Cerebellar nuclear complex (tissue), 1 donor: ENCODE measurements around the gene GFRA1.

Source experiments
- DNase-seq, 2 experiments: peaks; one replicate each; lab custom pipeline; 2025; lab: John Stamatoyannopoulos, UW

Gene GFRA1

DNA sequence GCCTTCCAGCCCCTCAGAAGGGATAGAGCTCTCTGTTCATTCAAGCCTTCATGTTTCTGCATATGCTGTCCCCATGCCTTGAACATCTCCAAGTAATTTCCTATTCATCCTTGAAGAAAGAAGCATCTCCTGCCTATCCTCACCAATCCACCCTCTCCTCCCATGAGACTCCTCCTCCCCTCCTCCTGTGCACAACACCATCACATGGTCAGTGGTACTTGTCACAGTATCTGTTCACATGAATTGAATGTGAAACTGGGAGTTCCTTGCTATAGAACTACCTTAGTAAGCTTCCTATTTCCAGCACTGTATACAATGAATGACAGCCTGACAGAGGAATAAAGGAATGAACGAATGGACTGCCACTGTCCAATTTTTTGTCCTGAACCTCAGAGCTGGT, 115.5 kb downstream of the GFRA1 start:
- DNase-seq = no peak

DNA sequence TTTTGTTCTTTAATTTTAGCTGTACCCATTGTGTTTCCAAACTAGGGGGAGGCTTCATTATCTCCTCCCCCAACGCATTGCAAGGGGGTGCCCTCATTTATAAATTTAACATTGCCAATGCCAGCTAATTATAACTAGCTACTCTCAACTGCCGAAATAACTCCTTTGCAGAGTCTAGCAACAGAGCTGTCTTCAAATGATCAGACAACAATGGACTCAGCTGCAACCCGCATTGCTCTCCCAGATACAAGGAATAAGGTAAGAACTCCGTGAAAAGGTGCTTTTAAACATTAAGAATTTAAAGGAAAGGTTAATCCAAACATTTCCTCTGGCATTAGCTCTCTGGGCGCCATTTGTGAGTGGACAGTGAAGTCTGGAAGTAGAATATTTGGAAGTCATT, 116.2 kb downstream of the GFRA1 start:
- DNase-seq = no peak

DNA sequence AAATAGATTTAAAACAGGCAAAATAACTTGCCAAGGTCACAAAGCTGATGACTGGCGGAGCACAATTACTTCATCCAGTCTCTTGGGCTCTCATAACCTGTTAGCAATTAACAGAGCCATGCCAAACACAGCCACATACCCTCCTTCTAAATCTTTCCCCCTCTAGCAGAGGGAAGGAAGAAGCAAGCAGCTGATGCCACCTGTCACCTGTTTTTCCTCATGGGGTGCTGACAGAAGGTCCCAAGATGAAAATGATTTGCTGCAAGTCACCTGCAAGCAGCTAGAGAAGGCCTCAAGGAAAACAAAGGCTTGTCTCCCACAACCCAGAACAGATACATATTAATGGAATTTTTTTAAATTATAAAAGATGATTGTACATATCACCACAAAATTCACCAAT, 117.8 kb downstream of the GFRA1 start:
- no peak for DNase-seq

DNA sequence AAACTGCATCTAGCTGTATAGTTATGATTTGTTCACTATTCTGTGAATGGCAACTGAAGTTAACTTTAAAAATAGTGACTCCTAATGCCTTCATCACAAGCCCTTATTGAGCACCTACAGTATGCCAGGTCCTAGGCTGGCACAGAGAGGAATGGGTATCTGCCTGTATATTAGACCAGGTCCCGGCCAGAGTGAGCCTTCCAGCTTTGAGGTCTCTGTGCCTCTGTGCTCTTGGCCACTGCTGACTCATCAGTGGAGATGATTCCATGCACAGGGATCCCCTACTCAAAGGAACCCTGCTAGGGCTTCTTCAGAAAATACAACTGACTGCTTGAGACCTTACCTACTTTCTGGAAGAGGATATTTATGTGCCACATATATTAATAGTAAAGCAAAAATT, 118.4 kb downstream of the GFRA1 start:
- no peak for DNase-seq

DNA sequence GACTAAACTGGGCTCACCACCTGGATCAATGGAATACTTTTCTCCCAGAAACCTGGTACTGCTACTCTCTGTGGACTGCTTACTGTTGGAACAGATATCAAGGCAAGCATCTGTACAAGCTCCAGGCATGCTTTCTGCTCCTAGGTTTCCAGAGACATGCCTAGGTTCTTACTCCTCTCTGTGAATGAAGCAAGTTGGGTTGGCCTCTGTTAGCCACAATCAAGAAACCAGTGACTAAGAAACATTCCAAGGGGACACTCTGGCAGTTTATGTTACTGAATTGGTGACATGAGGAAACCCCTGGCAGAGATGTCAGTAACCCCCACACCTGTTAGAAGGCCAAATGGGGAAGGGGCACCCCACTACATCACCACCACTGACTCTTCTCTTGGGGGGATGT, 121.9 kb downstream of the GFRA1 start:
- no peak for DNase-seq

- no peak for DNase-seq
Observed at GRCh38 chr10:116150606-116151005, 122.4 kb downstream of the GFRA1 start.

DNA sequence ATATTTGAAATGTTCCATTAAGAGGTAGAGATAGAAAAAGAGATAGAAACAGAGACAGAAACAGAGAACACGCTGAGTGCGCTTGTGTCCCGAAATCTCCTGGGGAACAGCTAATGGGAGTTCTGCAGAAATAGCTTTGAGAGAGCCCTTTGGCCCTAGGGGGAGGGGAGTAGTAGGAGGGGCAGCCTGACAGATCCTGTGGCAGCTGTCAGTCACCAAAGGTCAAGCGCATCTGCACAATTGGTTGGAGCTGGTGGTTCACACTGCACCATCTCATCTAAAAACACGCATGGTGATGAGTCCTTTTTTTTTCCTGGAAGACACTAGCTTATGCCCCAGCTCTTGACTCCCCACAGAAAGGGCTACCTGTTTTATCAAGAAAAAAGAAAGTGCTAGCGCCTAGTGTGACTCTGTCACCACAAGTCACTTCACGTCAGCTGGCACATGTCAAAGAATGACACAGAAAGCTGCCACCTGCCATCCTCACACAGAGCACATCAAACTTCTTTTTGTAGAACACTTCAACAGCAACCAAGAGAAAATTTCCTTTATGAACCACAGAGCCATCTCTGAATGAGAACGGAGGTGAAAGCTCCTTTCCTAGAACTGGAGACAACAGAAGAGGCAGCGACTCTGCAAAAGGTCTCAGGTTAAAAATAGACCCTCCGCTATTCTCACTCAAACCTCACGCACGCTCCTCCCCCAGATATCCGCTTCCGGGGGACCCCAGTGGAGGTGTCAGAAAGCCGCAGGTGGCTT, 125.7 kb downstream of the GFRA1 start:
- DNase-seq = no peak

DNA sequence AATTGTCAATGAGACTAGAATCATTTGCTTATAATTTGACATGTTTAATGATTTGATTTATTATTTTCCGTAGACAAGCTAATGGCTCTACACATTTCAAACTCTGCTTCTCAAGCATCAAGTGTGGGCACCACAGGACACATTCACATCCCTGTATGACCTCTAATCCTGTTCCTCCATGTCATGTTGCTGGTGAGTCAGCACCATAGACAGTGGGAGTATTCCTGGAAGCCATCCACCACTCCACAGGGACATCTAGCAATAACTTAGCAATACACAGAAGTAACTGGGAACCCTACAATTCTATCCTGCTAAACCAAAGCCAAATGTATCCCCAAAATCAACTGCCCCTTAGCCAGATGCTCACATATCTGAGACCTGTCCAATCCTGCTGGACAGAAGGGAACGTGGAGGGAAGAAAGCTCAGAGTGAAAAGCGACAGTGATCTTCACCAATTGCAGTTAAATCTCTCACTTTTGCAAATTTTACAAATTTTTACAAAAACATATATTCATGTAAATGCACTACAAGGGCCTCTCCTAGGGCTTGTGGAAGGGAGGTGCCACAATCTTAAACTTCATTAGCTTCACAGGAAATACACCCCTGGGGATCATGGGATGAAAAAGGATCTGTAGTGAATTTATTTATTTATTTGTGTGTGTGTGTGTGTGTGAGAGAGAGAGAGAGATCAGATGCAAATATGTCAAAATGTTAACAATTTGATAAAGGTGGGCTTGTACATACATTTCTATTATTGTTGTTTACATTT, 126.5 kb downstream of the GFRA1 start:
- DNase-seq = no peak

DNA sequence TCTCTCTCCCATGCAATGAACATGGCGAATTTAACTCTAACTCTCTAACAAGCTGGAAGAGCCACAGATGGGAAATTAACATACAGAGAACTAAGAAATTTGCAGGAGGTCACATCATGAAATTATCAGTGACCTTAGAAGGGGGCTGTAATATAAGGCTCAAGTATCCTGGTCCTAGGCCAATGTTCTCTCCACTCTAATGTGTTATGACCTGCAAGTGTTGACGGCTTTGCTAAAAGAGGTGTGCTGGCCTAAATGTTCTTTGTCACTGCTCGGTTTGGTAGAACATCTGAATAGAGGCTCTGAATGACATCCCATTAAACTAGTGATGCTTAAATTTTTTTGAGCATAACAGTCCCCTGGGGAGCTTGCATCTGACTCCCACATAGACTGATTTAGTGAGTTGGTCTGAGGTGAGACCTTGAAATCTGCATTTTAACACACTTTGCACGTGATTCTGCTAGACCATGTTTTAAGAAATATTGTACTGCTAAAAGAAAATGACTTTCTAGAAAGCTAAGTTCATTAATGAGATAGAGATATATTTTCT, 129.3 kb downstream of the GFRA1 start:
- DNase-seq = no peak

GRCh38 chr10:116141855-116142254, 131.2 kb downstream of the GFRA1 start:
- no peak for DNase-seq

DNA sequence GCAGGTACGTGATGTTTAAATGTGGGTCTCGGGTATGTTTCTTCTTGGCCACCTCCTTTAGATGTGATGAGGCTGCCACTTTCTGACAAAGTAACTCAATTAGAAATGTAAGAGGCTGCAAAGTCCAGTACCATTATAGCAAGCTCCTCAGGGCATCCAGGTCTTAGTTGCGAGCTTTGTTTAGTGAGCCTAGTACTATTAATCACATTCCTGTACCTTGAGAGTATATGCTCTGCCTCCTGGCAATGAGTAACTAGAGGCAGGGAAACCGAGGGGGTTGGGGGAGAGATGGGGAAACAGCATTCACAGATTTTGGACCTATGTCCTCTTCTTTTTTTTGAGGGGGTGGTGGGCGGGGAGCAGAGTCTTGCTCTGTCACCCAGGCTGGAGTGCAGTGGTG, 131.8 kb downstream of the GFRA1 start:
- DNase-seq = no peak

- no peak for DNase-seq
Observed at GRCh38 chr10:116139886-116140285, 133.1 kb downstream of the GFRA1 start.

DNA sequence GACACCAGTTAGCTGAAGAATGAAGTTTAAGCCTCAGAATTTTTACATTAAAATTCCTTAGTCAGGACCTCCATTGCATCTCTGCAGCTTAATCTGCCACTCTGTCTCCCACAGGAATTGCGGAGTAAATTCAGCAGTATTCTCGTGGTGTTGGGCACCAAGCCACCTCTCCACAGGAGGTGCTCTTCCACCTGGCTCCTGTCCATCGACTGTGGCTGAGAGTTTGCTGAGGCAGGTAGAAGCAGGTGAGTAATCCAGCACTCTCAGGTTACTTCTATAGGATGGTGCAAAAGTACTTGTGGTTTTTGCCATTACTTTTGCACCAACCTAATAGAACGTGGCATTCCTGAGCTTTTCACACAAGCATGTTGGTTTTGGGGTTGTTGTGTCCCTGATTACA, 134.1 kb downstream of the GFRA1 start:
- DNase-seq = no peak

GRCh38 chr10:116136261-116136660, 136.7 kb downstream of the GFRA1 start:
- no peak for DNase-seq

DNA sequence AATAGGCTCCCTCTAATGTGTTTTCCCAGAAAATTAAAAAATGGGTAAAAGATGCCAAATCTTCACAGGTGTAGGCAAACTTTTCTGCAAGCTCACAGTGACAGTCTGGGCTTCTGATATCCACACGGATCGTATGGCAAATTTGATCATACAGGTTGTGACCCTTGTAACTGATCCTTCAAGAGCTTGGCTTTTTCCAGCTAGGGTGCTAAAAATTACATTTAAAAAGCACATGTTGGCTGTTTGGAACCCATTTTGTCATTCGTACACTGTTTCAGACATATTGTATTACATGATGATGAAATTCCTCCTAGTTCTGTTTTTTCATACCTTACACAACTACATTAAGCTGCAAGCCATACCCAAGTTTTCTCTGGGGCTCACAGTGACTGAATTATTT, 138.7 kb downstream of the GFRA1 start:
- no peak for DNase-seq

GRCh38 chr10:116133634-116134033, 139.4 kb downstream of the GFRA1 start:
- DNase-seq = no peak

DNA sequence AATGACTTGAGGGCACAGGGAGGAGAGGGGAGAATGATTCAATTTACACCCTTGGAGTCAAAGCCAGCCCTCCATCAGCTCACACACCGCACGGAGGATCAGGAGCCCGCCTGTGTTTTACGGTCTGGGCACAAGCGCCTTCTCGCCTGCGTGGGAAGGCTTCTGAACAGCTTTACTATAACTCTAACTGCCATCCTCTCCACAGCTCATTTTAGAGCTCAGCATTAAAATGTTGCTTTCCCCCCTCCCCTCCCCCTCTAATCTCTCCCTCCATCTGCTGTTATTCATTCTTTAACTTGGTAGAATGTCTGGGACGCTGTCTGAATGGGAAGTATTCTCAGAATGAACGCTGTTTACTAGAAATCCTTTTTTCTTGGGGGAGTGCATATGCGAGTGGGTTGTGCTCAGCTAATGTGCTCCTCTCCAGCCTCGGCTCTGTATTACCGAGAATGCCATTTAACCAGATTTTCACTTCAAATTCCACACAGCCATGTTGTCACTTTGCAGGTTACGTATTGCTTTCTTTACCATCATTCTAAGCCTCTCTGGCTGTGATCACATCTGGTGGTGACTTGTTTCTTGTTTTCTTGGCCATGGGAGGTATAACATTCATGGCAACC, 140.1 kb downstream of the GFRA1 start:
- DNase-seq = no peak

- no peak for DNase-seq
Observed at GRCh38 chr10:116130006-116130405, 143.0 kb downstream of the GFRA1 start.

DNA sequence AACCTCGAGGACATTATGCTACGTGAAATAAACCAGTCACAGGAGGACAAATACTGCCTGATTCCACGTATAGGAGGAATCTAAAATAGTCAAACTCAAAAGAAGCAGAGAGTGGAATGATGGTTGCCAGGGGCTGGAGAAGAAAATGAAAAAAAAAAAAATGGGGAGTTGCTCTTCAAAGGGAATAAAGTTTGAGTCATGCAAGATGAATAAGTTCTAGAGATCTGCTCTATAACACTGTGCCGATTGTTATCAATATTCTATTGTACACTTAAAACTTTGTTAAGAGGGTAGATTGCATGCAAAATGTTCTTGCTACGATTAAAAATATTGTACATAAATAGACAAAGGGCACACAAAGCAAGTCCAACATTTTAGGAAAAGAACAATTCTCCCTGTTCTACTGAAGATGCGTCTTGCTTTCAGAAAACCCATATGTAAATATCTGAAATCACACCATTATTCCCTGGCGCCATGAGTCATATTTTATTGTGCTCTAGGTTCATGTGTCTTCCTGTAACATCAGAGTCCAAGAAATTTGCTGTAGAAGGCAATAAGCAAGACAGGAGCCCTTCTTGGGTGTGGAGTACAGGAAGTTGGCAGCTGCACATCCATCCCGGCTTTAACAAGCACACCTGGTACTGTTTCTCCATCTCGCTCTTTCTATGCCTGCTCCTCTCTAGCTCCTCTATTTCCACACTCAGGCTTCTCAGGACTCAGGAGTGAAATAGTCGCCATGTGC, 145.9 kb downstream of the GFRA1 start:
- DNase-seq = no peak

GRCh38 chr10:116126239-116126638, 146.8 kb downstream of the GFRA1 start:
- DNase-seq = no peak

DNA sequence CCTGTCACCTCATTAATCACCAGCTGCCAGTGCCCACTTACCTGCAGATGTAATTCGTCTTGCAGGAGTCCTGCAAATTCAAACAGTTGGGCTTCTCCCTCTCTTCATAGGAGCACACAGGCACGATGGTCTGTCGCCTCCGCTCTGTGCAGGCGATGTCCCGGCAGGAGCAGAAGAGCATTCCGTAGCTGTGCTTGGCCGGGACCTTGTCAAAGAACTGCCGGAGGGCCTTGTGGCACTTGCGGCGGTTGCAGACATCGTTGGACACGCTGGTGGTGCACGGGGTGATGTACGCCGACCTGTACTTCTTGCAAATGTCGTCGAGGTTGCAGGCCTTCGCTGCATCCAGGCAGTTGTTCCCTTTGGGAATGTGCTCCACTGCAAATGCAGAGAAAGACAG, 147.8 kb downstream of the GFRA1 start:
- no peak for DNase-seq

GRCh38 chr10:116124777-116125176, 148.2 kb downstream of the GFRA1 start:
- no peak for DNase-seq
